ENCODE results near the gene ANTKMT. TPM values are rescaled to one million over a fixed set of nuclear protein-coding genes. Genes with fewer than 3 reads are reported as not detected.

Gene ANTKMT
- total RNA-seq, 2 experiments from 2014 or later, result 12.3 to 14.2 TPM

- Mint-ChIP-seq H3K36me3 (ENCODE audit: low read depth) (no peaks in the 10 kb centered on the region), H3K27me3 (ENCODE audit: low read depth) (peaks cover 51% of the 10 kb centered on the region), H3K4me1 (ENCODE audit: low read depth) (no peaks in the 10 kb centered on the region), H3K4me3 (no peak within 1 kb of the TSS), H3K9me3 (ENCODE audit: insufficient read depth) (no peaks in the 10 kb centered on the region), H3K27ac (no peak within 1 kb of the TSS)
- ChIA-PET POLR2A (interaction anchor here (1.1 kb wide), 1 partner anchor 15 kb away, joined by 3 read pairs; no protein-coding TSS in a partner anchor), CTCF (no interaction called here)
- no peak for DNase-seq
- ATAC-seq, result no peak
These were observed 15.3 kb upstream of the ANTKMT start, which contains the start of gene FBXL16 for GRCh38 chr16:705431-706188. FBXL16 (minus strand) TSS chr16:705801; CDS start chr16:697405, 8,396 bp downstream.

GRCh38 chr16:706189-707061 lies 14.5 kb upstream of the ANTKMT start:
- DNase-seq (no peak), ATAC-seq (no peak)
- ChIA-PET POLR2A (interaction anchor here (1.1 kb wide), 1 partner anchor 16 kb away, joined by 3 read pairs; no protein-coding TSS in a partner anchor), CTCF (interaction anchor here (1.0 to 1.7 kb wide), 3 partner anchors 13 to 80 kb away, joined by 3 to 5 read pairs (median 4); no protein-coding TSS in a partner anchor)
- no peaks in the 10 kb centered on the region for H3K36me3 Mint-ChIP-seq (ENCODE audit: low read depth)
- peaks cover 48% of the 10 kb centered on the region for H3K27me3 Mint-ChIP-seq (ENCODE audit: low read depth)
- no peak overlapping the region for H3K27ac Mint-ChIP-seq
- no peaks in the 10 kb centered on the region for H3K4me1 Mint-ChIP-seq (ENCODE audit: low read depth)
- H3K4me3 Mint-ChIP-seq, result no peak overlapping the region
- no peaks in the 10 kb centered on the region for H3K9me3 Mint-ChIP-seq (ENCODE audit: insufficient read depth)

- H3K9me3 Mint-ChIP-seq (ENCODE audit: insufficient read depth), result no peaks in the 10 kb centered on the region
- ChIA-PET CTCF (interaction anchor here (1.0 to 1.7 kb wide), 4 partner anchors 9 to 80 kb away, joined by 3 to 5 read pairs (median 4); no protein-coding TSS in a partner anchor), POLR2A (no interaction called here)
- H3K27me3 Mint-ChIP-seq (ENCODE audit: low read depth), result peaks cover 41% of the 10 kb centered on the region
- peaks cover 1% of the 10 kb centered on the region for H3K4me1 Mint-ChIP-seq (ENCODE audit: low read depth)
- H3K36me3 Mint-ChIP-seq (ENCODE audit: low read depth), result no peaks in the 10 kb centered on the region
- no peak for ATAC-seq
- DNase-seq, result no peak
- no peak overlapping the region for H3K27ac Mint-ChIP-seq
- no peak overlapping the region for H3K4me3 Mint-ChIP-seq
These were observed 13.8 kb upstream of the ANTKMT start for GRCh38 chr16:707062-707538.

GRCh38 chr16:708019-708418 lies 12.9 kb upstream of the ANTKMT start:
- DNase-seq (no peak), ATAC-seq (no peak)
- Mint-ChIP-seq H3K4me3 (no peak overlapping the region), H3K36me3 (ENCODE audit: low read depth) (no peaks in the 10 kb centered on the region), H3K27me3 (ENCODE audit: low read depth) (peaks cover 35% of the 10 kb centered on the region), H3K9me3 (ENCODE audit: insufficient read depth) (no peaks in the 10 kb centered on the region), H3K27ac (no peak overlapping the region), H3K4me1 (ENCODE audit: low read depth) (peaks cover 1% of the 10 kb centered on the region)
- POLR2A ChIA-PET, result interaction anchor here (0.9 to 1.0 kb wide), 2 partner anchors 14 to 18 kb away, joined by 3 read pairs; no protein-coding TSS in a partner anchor
- CTCF ChIA-PET, result interaction anchor here (1.0 to 1.7 kb wide), 5 partner anchors 8 to 79 kb away, joined by 3 to 4 read pairs (median 3); partner anchors contain the start of gene CIAO3

- CTCF ChIA-PET, result interaction anchor here (1.2 kb wide), 1 partner anchor 32 kb away, joined by 3 read pairs; the partner anchor contains the start of gene CIAO3
- Mint-ChIP-seq H3K27me3 (ENCODE audit: low read depth) (peaks cover 29% of the 10 kb centered on the region), H3K27ac (no peak overlapping the region), H3K4me1 (ENCODE audit: low read depth) (peaks cover 2% of the 10 kb centered on the region), H3K9me3 (ENCODE audit: insufficient read depth) (no peaks in the 10 kb centered on the region), H3K4me3 (no peak overlapping the region), H3K36me3 (ENCODE audit: low read depth) (no peaks in the 10 kb centered on the region)
- no peak for ATAC-seq
- POLR2A ChIA-PET, result interaction anchor here (0.9 kb wide), 1 partner anchor 13 kb away, joined by 3 read pairs; no protein-coding TSS in a partner anchor
- DNase-seq, result no peak
These were observed 12.0 kb upstream of the ANTKMT start for GRCh38 chr16:708959-709358.

- peaks cover 26% of the 10 kb centered on the region for H3K27me3 Mint-ChIP-seq (ENCODE audit: low read depth)
- no peak for DNase-seq
These were observed 11.1 kb upstream of the ANTKMT start for GRCh38 chr16:709566-710499.

GRCh38 chr16:710500-711075 lies 10.4 kb upstream of the ANTKMT start:
- Mint-ChIP-seq H3K9me3 (ENCODE audit: insufficient read depth) (no peaks in the 10 kb centered on the region), H3K4me1 (ENCODE audit: low read depth) (peaks cover 6% of the 10 kb centered on the region), H3K27ac (no peak overlapping the region), H3K4me3 (no peak overlapping the region), H3K27me3 (ENCODE audit: low read depth) (peaks cover 26% of the 10 kb centered on the region), H3K36me3 (ENCODE audit: low read depth) (no peaks in the 10 kb centered on the region)
- DNase-seq (no peak), ATAC-seq (no peak)
- ChIA-PET POLR2A (no interaction called here), CTCF (interaction anchor here (1.0 to 3.7 kb wide), 2 partner anchors 25 to 75 kb away, joined by 3 to 51 read pairs; partner anchors contain the start of genes CHTF18 and RPUSD1)

More at GRCh38 chr16:709566-710499, 11.1 kb upstream of the ANTKMT start:
- POLR2A ChIA-PET, result no interaction called here
- ATAC-seq, result no peak
- CTCF ChIA-PET, result interaction anchor here (1.0 to 3.7 kb wide), 2 partner anchors 26 to 76 kb away, joined by 3 to 51 read pairs; partner anchors contain the start of genes CHTF18 and RPUSD1
- Mint-ChIP-seq H3K36me3 (ENCODE audit: low read depth) (no peaks in the 10 kb centered on the region), H3K4me1 (ENCODE audit: low read depth) (peaks cover 6% of the 10 kb centered on the region), H3K9me3 (ENCODE audit: insufficient read depth) (no peaks in the 10 kb centered on the region), H3K27ac (no peak overlapping the region), H3K4me3 (no peak overlapping the region)

- DNase-seq (no peak), ATAC-seq (no peak)
- Mint-ChIP-seq H3K36me3 (ENCODE audit: low read depth) (no peaks in the 10 kb centered on the region), H3K27me3 (ENCODE audit: low read depth) (peaks cover 26% of the 10 kb centered on the region), H3K27ac (no peak overlapping the region), H3K9me3 (ENCODE audit: insufficient read depth) (no peaks in the 10 kb centered on the region), H3K4me3 (no peak overlapping the region), H3K4me1 (ENCODE audit: low read depth) (peaks cover 9% of the 10 kb centered on the region)
- CTCF ChIA-PET, result interaction anchor here (3.7 kb wide), 1 partner anchor 74 kb away, joined by 51 read pairs; the partner anchor contains the start of genes CHTF18 and RPUSD1
- POLR2A ChIA-PET, result no interaction called here
These were observed 9.9 kb upstream of the ANTKMT start for GRCh38 chr16:711084-711483.

GRCh38 chr16:711548-712320 lies 9.2 kb upstream of the ANTKMT start:
- DNase-seq (peak; percentile 85), ATAC-seq (peak; percentile 65)
- Mint-ChIP-seq H3K9me3 (ENCODE audit: insufficient read depth) (no peaks in the 10 kb centered on the region), H3K4me3 (no peak overlapping the region), H3K27ac (no peak overlapping the region), H3K27me3 (ENCODE audit: low read depth) (peaks cover 24% of the 10 kb centered on the region), H3K36me3 (ENCODE audit: low read depth) (no peaks in the 10 kb centered on the region), H3K4me1 (ENCODE audit: low read depth) (peaks cover 11% of the 10 kb centered on the region)
- ChIA-PET POLR2A (no interaction called here), CTCF (interaction anchor here (0.7 to 3.7 kb wide), 19 partner anchors 9 to 345 kb away, joined by 3 to 51 read pairs (median 4); partner anchors contain the start of genes ANTKMT, CHTF18, CIAO3 and RPUSD1)

All from activated CD8-positive, alpha-beta T cell treated with anti-CD3 and anti-CD28 coated beads, Interleukin-2, amount 10 ng/mL, durations not matched to agents 7 days and 5 days (primary cell).